ENCODE measurements around the gene AARS2.

- TF ChIP-seq CTCF (IDR thresholded peaks at IDR 0.05; ENCODE audit: insufficient read depth, low read length) (no peak), REST (IDR thresholded peaks at IDR 0.05; ENCODE audit: insufficient replicate concordance, low read depth) (no peak)
Measured at GRCh38 chr6:44271406-44271723, 41.8 kb downstream of the AARS2 start.

All from HL-60 (cell line).